Measurements from ENCODE around the gene CCNYL1.

CCNYL1 gene

DNA sequence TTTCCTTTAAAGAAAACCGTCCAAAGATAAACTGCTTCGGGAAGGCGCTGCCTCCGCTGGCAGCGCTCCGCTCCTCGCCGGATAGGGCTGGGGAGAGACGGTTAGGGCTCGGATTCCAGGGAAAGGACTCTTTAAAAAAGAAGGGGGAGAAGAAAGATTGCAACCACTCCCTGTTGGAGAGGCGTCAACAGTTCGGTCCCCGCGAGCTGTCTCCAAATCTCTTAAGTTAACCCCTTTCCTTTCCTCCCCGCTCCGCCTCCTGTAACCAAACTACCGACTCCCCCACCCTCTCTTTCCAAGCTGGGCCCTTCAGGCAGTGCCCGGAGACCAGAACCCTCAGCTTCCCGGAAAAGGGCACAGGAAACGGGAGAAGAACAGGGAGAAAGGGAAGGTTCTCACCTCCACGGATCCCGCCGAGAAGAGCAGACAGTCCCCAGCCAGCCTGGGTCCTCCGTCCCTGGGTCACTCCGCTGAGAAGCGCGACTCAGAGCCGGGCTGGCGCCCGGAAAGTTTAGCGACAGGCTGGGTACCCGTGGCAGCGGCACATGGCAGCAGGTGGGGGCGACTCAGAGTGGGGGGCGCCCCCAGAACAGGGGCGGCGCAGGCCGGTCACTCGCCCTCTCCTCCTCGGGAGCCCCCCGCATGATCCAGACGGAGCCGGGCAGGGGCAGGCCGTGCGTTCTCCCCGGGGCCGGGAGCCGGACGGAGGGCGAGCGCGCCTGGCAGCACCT, 57.6 kb downstream of the CCNYL1 start:
- no peaks in the 10 kb centered on the region for H3K27me3 ChIP-seq (ENCODE audit: control insufficient read depth, insufficient read depth, low read length)
- H3K9ac ChIP-seq (ENCODE audit: low read depth, low read length), result peak overlapping the region; percentile 74
- H3K9me3 ChIP-seq (replicated peaks; ENCODE audit: low read length), result no peaks in the 10 kb centered on the region
- H3K4me3 ChIP-seq (ENCODE audit: low read length), result peak overlapping the region; percentile 89
- peak overlapping the region; percentile 93 for H3K4me2 ChIP-seq (ENCODE audit: low read length)
- no peaks in the 10 kb centered on the region for H3K36me3 ChIP-seq (ENCODE audit: insufficient read depth, low read length)
- peaks cover 23% of the 10 kb centered on the region for H3K4me1 ChIP-seq (ENCODE audit: control insufficient read depth, insufficient read depth, low read length)

DNA sequence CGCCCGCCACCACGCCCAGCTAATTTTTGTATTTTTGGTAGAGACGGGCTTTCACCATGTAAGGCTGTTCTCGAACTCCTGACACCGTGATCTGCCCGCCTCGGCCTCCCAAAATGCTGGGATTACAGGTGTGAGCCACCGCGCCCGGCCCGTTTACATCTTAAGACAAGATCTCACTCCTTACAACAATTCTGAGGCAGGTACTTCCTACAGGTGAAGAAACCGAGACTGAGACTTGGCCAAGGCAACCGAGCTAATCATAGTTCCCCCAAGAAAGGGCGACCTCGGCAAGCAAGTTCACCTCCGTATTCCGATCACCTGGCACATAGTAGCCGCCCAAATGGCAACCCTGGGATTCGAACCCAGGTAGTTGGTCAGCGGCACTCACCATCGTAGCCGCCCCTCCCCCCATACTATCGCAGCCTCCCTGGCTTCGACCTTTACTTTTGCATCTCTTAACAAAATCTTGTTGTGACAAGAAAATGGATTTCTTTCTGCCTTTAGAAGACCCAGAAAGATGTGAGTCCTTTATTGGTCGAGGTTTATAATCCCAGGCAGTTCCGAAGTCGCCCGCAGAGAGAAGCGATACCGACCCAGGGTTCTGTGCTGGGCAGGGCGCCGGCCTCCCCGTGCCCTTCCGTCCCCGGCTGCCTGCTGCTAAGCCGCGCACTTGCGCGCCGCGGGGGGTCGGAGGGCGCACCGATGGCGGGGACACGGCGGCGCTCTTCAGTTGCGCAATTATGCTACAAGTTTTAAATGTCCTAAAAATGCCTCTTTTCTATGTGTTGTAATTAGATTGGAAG, 59.4 kb downstream of the CCNYL1 start:
- H3K36me3 ChIP-seq (ENCODE audit: insufficient read depth, low read length), result no peaks in the 10 kb centered on the region
- peaks cover 23% of the 10 kb centered on the region for H3K4me1 ChIP-seq (ENCODE audit: control insufficient read depth, insufficient read depth, low read length)
- H3K4me3 ChIP-seq (ENCODE audit: low read length), result peak overlapping the region; percentile 89
- H3K27me3 ChIP-seq (ENCODE audit: control insufficient read depth, insufficient read depth, low read length), result no peaks in the 10 kb centered on the region
- no peak overlapping the region for H3K9ac ChIP-seq (ENCODE audit: low read depth, low read length)
- peak overlapping the region; percentile 93 for H3K4me2 ChIP-seq (ENCODE audit: low read length)
- H3K9me3 ChIP-seq (replicated peaks; ENCODE audit: low read length), result no peaks in the 10 kb centered on the region

DNA sequence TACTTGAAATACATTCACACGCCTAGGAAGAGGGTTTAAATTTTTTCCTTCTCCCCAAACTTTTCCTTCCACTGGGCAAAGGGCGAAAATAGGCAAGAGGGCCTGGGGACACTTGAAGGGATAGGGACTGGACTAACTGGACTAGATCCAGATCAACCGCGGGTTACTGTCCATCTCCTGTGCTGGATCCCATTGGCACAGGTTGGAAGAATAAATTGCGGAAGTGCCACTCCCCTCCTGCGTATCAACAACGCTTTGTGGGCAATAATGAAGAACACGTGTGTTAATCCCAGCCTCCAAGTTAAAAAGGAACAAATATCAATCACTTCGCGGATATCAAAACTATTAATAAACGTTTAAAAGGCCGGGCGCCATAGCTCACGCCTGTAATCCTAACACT, 60.0 kb downstream of the CCNYL1 start:
- H3K36me3 ChIP-seq (ENCODE audit: insufficient read depth, low read length), result no peaks in the 10 kb centered on the region
- peaks cover 23% of the 10 kb centered on the region for H3K4me1 ChIP-seq (ENCODE audit: control insufficient read depth, insufficient read depth, low read length)
- H3K4me3 ChIP-seq (ENCODE audit: low read length), result no peak overlapping the region
- H3K27me3 ChIP-seq (ENCODE audit: control insufficient read depth, insufficient read depth, low read length), result no peaks in the 10 kb centered on the region
- peak overlapping the region; percentile 93 for H3K4me2 ChIP-seq (ENCODE audit: low read length)
- no peaks in the 10 kb centered on the region for H3K9me3 ChIP-seq (replicated peaks; ENCODE audit: low read length)
- H3K9ac ChIP-seq (ENCODE audit: low read depth, low read length), result no peak overlapping the region

DNA sequence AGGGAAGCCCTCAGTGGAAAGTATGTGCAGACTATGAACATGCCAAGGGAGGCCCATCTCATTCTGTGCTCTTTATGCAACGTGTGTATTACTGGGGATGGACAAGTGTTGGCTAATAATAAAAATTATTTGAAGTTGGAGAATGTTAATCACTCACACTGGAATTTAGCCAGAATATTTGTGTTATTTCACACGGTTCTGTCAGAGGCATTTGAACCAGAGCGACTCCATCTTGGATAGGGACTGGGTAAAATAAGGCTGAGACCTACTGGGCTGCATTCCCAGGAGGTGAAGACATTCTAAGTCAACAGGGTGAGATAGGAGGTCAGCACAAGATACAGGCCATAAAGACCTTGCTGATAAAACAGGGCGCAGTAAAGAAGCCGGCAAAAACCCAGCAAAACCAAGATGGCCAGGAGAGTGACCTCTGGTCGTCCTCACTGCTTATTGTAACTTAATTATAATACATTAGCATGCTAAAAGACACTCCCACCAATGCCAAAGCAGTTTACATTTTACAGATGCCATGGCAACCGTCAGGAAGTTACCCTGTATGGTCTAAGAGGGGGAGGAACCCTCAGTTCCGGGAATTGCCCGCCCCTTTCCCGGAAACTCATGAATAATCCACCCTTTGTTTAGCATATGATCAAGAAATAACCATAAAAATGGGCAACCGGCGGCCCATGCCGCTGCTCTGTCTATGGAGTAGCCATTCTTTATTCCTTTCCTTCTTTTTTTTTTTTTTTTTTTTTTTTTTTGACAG, 60.8 kb downstream of the CCNYL1 start:
- Histone ChIP-seq H3K9me3 (replicated peaks; ENCODE audit: low read length) (no peaks in the 10 kb centered on the region), H3K4me1 (ENCODE audit: control insufficient read depth, insufficient read depth, low read length) (peaks cover 23% of the 10 kb centered on the region), H3K27me3 (ENCODE audit: control insufficient read depth, insufficient read depth, low read length) (no peaks in the 10 kb centered on the region), H3K4me3 (ENCODE audit: low read length) (no peak overlapping the region), H3K4me2 (ENCODE audit: low read length) (no peak overlapping the region), H3K36me3 (ENCODE audit: insufficient read depth, low read length) (no peaks in the 10 kb centered on the region), H3K9ac (ENCODE audit: low read depth, low read length) (no peak overlapping the region)

DNA sequence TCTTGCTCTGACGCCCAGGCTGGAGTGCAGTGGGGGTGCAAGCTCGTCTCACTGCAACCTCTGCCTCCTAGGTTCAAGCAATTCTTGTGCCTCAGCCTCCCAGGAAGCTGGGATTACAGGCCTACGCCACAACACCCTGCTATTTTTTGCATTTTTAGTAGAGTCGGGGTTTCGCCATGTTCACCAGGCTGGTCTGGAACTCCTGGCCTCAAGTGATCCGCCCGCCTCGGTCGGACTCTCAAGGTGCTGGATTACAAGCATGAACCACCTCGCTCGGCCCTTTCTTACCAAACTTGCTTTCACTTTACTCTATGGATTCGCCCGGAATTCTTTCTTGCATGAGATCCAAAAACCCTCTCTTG, 61.4 kb downstream of the CCNYL1 start:
- Histone ChIP-seq H3K9me3 (replicated peaks; ENCODE audit: low read length) (no peaks in the 10 kb centered on the region), H3K4me3 (ENCODE audit: low read length) (no peak overlapping the region), H3K4me1 (ENCODE audit: control insufficient read depth, insufficient read depth, low read length) (peaks cover 23% of the 10 kb centered on the region), H3K27me3 (ENCODE audit: control insufficient read depth, insufficient read depth, low read length) (no peaks in the 10 kb centered on the region), H3K36me3 (ENCODE audit: insufficient read depth, low read length) (no peaks in the 10 kb centered on the region), H3K9ac (ENCODE audit: low read depth, low read length) (no peak overlapping the region), H3K4me2 (ENCODE audit: low read length) (no peak overlapping the region)

DNA sequence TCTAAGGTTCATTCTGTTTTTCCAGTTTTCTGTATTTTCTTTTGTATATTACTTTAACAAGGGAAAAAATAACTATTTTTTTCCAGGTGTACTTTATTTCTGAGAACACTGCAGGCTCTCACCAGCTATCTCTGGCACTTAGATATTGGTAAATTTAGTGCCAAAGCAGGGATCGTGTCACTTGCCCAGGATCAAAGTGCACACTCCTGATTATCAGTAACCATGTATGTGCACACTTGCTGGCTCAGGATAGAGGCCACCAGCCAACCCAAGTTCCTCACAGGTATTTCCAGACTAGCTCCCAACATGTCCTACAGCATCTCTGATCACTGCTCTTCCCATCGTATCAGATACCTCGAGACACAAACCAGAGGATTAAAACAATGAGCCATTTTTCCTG, 64.0 kb downstream of the CCNYL1 start:
- no peaks in the 10 kb centered on the region for H3K27me3 ChIP-seq (ENCODE audit: control insufficient read depth, insufficient read depth, low read length)
- H3K9ac ChIP-seq (ENCODE audit: low read depth, low read length), result no peak overlapping the region
- H3K4me1 ChIP-seq (ENCODE audit: control insufficient read depth, insufficient read depth, low read length), result peaks cover 6% of the 10 kb centered on the region
- no peaks in the 10 kb centered on the region for H3K36me3 ChIP-seq (ENCODE audit: insufficient read depth, low read length)
- no peak overlapping the region for H3K4me3 ChIP-seq (ENCODE audit: low read length)
- no peak overlapping the region for H3K4me2 ChIP-seq (ENCODE audit: low read length)
- H3K9me3 ChIP-seq (replicated peaks; ENCODE audit: low read length), result no peaks in the 10 kb centered on the region

DNA sequence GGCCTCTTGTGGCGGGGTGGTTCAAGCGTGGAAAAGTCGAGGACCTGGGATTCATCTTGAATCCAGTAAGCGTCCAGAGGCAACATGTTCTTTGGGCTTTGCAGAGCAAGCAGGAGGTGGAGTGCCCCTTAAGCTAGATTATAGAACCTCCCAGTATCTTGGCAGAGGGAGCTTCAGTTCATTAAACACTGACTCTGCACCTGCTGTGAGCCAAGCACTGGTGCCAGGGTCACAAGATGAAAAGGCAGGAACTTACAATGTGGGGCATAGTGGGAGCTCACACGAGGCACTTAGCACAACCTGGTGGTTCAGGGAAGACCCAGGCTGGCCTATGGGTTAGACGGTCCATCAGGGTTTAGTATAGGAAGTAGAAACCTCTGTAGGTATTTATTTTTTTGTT, 65.7 kb downstream of the CCNYL1 start:
- H3K9ac ChIP-seq (ENCODE audit: low read depth, low read length), result no peak overlapping the region
- no peaks in the 10 kb centered on the region for H3K4me1 ChIP-seq (ENCODE audit: control insufficient read depth, insufficient read depth, low read length)
- no peaks in the 10 kb centered on the region for H3K27me3 ChIP-seq (ENCODE audit: control insufficient read depth, insufficient read depth, low read length)
- no peak overlapping the region for H3K4me3 ChIP-seq (ENCODE audit: low read length)
- H3K9me3 ChIP-seq (replicated peaks; ENCODE audit: low read length), result no peaks in the 10 kb centered on the region
- H3K4me2 ChIP-seq (ENCODE audit: low read length), result no peak overlapping the region
- no peaks in the 10 kb centered on the region for H3K36me3 ChIP-seq (ENCODE audit: insufficient read depth, low read length)

DNA sequence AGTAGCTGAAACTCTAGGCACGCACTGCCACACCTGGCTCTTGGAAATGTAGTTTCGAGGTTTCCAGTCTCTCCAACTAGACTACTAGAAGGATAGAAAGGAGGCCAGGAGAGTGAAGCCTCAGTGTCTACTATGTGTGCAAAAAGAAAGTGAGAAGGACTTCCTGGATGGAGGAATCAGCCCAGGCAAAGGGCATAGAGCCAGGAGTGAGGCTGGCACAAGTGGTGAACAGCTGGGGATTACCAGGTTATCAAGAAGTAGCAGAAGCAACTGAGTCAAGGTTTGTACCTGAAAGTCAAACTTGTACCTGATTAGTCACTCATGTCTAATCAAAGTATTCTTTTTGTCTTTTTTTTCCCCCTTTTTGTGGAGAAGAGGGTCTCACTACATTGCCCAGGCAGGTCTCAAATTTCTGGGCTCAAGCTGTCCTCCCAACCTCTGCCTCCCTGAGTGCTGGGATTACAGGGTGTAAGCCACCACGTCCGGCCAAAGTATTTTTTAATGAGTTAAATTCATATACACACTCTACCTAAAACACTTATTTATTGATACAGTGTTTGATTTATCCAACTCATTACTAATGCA, 67.0 kb downstream of the CCNYL1 start:
- H3K4me2 ChIP-seq (ENCODE audit: low read length), result no peak overlapping the region
- no peak overlapping the region for H3K4me3 ChIP-seq (ENCODE audit: low read length)
- H3K36me3 ChIP-seq (ENCODE audit: insufficient read depth, low read length), result no peaks in the 10 kb centered on the region
- no peaks in the 10 kb centered on the region for H3K9me3 ChIP-seq (replicated peaks; ENCODE audit: low read length)
- H3K9ac ChIP-seq (ENCODE audit: low read depth, low read length), result no peak overlapping the region
- H3K4me1 ChIP-seq (ENCODE audit: control insufficient read depth, insufficient read depth, low read length), result no peaks in the 10 kb centered on the region
- no peaks in the 10 kb centered on the region for H3K27me3 ChIP-seq (ENCODE audit: control insufficient read depth, insufficient read depth, low read length)

DNA sequence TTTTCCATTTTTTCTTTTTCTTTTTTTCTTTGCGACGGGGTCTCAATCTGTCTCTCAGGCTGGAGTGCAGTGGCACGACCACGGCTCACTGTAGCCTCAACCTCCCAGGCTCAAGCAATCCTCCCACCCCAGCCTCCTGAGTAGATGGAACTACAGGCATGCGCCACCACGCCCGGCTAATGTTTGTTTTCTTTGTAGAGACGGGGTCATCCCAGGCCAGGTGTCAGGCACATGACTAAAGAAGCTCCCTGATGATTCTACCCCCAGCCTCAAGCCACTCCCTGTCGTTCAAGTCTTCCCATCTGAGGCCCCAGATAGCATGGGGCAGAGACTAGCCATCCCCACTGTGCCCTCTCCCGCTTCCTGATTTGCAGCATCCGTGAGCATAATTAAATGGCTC, 68.1 kb downstream of the CCNYL1 start:
- Histone ChIP-seq H3K9ac (ENCODE audit: low read depth, low read length) (no peak overlapping the region), H3K36me3 (ENCODE audit: insufficient read depth, low read length) (no peaks in the 10 kb centered on the region), H3K4me3 (ENCODE audit: low read length) (no peak overlapping the region), H3K4me1 (ENCODE audit: control insufficient read depth, insufficient read depth, low read length) (no peaks in the 10 kb centered on the region), H3K9me3 (replicated peaks; ENCODE audit: low read length) (no peaks in the 10 kb centered on the region), H3K4me2 (ENCODE audit: low read length) (no peak overlapping the region), H3K27me3 (ENCODE audit: control insufficient read depth, insufficient read depth, low read length) (no peaks in the 10 kb centered on the region)

DNA sequence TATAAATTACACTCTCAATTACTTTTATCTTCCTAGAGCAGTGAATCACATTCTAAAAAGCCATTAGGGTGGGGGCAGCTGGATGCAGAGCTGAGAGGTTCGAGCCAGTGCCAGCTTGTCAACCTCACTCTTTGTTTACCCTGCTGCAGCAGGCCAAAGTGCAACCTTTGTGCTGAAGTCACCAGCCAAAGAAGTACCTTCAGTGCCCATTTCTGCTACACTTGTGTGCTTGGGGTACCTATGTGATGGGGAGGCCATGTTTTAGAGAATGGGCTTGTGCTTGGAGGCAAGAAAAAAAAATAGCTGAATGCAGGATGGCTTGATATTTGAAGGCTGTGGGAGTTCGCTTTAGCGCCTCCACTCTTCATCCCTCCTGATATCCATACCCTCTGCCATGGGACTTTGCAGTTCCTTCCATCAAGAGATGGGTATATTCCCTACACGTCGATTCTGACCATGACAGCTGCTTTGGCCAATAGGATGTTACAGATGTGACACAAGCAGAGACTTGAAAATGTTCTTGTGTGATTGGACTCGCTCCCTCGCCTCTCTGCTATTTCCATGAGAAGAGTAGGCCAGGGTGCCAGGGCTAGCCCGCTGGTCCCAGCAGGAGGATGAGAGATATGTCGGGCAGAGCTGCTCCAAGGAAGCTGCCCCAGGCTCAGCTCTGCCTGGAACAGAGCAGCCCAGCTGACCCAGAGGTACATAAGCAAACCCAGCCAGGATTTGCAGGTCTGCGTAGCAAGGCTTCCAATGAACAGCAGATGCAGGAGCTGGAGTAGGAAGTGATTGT, 71.0 kb downstream of the CCNYL1 start:
- no peaks in the 10 kb centered on the region for H3K36me3 ChIP-seq (ENCODE audit: insufficient read depth, low read length)
- no peaks in the 10 kb centered on the region for H3K27me3 ChIP-seq (ENCODE audit: control insufficient read depth, insufficient read depth, low read length)
- H3K4me1 ChIP-seq (ENCODE audit: control insufficient read depth, insufficient read depth, low read length), result no peaks in the 10 kb centered on the region
- H3K4me2 ChIP-seq (ENCODE audit: low read length), result no peak overlapping the region
- no peak overlapping the region for H3K9ac ChIP-seq (ENCODE audit: low read depth, low read length)
- H3K9me3 ChIP-seq (replicated peaks; ENCODE audit: low read length), result no peaks in the 10 kb centered on the region
- no peak overlapping the region for H3K4me3 ChIP-seq (ENCODE audit: low read length)

DNA sequence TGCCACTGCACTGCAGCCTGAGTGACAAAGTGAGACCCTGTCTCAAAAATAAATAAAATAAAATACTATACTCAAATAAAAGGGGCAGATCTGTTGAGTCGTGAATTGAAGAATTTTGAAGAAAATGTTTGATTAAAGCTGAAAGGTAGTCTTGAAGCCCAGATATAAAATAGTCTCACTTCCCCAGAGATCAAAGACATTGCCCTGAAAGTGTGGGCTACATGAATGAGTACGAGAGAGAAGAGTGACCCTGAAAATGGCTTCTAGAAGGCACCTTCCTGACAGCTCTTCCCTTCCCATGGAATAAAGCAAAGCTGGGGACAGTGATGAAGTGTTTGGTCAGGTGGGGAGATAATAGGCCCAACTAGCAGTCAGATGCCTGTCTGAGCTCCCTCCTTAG, 72.1 kb downstream of the CCNYL1 start:
- Histone ChIP-seq H3K27me3 (ENCODE audit: control insufficient read depth, insufficient read depth, low read length) (no peaks in the 10 kb centered on the region), H3K4me1 (ENCODE audit: control insufficient read depth, insufficient read depth, low read length) (no peaks in the 10 kb centered on the region), H3K36me3 (ENCODE audit: insufficient read depth, low read length) (no peaks in the 10 kb centered on the region), H3K4me2 (ENCODE audit: low read length) (no peak overlapping the region), H3K4me3 (ENCODE audit: low read length) (no peak overlapping the region), H3K9ac (ENCODE audit: low read depth, low read length) (no peak overlapping the region), H3K9me3 (replicated peaks; ENCODE audit: low read length) (no peaks in the 10 kb centered on the region)

Measured in skeletal muscle satellite cell (primary cell).